ENCODE measurements around the gene EIF4G1. TPM values are rescaled to one million over a fixed set of nuclear protein-coding genes. Genes with fewer than 3 reads are reported as not detected.

EIF4G1 gene
- total and polyA plus RNA-seq, 2 experiments from 2014 or later = 227 to 552 TPM

DNA sequence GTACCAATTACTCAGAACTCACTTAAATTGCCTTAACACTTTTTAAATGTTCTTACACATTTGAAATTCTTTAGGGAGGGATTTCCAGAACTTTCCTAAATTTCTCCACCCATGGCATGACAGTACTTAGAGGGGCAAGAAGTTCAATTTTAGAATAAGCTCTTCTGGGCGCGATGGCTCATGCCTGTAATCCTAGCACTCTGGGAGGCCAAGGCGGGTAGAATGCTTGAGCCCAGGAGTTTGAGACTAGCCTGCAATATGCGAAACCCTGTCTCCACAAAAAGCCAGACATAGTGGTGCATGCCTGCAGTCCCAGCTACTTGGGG lies 33.6 kb downstream of the EIF4G1 start:
- Histone ChIP-seq H3K4me1 (ENCODE audit: insufficient read depth) (peaks cover 10% of the 10 kb centered on the region; the same call in 1 of the 2 replicates), H3K4me2 (no peak overlapping the region), H2AFZ (no peak overlapping the region), H3K36me3 (ENCODE audit: insufficient read depth) (no peaks in the 10 kb centered on the region), H3K27me3 (ENCODE audit: insufficient read depth) (no peaks in the 10 kb centered on the region), H3K4me3 (no peak overlapping the region), H3K27ac (ENCODE audit: low read depth) (peak overlapping the region; percentile 59; the same call in 1 of the 2 replicates), H3F3A (replicated peaks; ENCODE audit: low read depth) (no peaks in the 10 kb centered on the region), H3K79me2 (replicated peaks; ENCODE audit: insufficient read depth) (no peaks in the 10 kb centered on the region), H4K20me1 (replicated peaks; ENCODE audit: insufficient read depth) (peaks cover 7% of the 10 kb centered on the region; the same call in 1 of the 2 replicates), H3K9me2 (ENCODE audit: insufficient read depth) (no peaks in the 10 kb centered on the region)
- Mint-ChIP-seq H3K9me3 (no peaks in the 10 kb centered on the region), H3K4me3 (no peak overlapping the region), H3K27ac (no peak overlapping the region), H3K4me1 (peaks cover 22% of the 10 kb centered on the region), H3K27me3 (ENCODE audit: insufficient read depth, low read depth, poor library complexity) (peaks cover 8% of the 10 kb centered on the region), H3K36me3 (ENCODE audit: low read depth) (peaks cover 25% of the 10 kb centered on the region)
- ATAC-seq = no peak
- no peak for DNase-seq (ENCODE audit: low spot score)
- TF ChIP-seq ZNF331 (CRISPR knock-in tag; IDR thresholded peaks at IDR 0.05; ENCODE audit: low read depth) = no peak
- TF ChIP-seq CREB1 (CRISPR knock-in tag; IDR thresholded peaks at IDR 0.05; ENCODE audit: low read depth) = no peak
- TF ChIP-seq ZNF114 (CRISPR knock-in tag; IDR thresholded peaks at IDR 0.05) = no peak
- no peak for TF ChIP-seq STAT1 (IDR thresholded peaks at IDR 0.05; ENCODE audit: unreplicated experiment)
- no peak for TF ChIP-seq POLR2AphosphoS5 (IDR thresholded peaks at IDR 0.05; ENCODE audit: low read depth)
- TF ChIP-seq EZH2 (IDR thresholded peaks at IDR 0.05; ENCODE audit: low read depth, unreplicated experiment) = no peak
- TF ChIP-seq, protein P1, sequence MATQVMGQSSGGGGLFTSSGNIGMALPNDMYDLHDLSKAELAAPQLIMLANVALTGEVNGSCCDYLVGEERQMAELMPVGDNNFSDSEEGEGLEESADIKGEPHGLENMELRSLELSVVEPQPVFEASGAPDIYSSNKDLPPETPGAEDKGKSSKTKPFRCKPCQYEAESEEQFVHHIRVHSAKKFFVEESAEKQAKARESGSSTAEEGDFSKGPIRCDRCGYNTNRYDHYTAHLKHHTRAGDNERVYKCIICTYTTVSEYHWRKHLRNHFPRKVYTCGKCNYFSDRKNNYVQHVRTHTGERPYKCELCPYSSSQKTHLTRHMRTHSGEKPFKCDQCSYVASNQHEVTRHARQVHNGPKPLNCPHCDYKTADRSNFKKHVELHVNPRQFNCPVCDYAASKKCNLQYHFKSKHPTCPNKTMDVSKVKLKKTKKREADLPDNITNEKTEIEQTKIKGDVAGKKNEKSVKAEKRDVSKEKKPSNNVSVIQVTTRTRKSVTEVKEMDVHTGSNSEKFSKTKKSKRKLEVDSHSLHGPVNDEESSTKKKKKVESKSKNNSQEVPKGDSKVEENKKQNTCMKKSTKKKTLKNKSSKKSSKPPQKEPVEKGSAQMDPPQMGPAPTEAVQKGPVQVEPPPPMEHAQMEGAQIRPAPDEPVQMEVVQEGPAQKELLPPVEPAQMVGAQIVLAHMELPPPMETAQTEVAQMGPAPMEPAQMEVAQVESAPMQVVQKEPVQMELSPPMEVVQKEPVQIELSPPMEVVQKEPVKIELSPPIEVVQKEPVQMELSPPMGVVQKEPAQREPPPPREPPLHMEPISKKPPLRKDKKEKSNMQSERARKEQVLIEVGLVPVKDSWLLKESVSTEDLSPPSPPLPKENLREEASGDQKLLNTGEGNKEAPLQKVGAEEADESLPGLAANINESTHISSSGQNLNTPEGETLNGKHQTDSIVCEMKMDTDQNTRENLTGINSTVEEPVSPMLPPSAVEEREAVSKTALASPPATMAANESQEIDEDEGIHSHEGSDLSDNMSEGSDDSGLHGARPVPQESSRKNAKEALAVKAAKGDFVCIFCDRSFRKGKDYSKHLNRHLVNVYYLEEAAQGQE (IDR thresholded peaks at IDR 0.05; ENCODE audit: unreplicated experiment) = no peak
- TF ChIP-seq JUNB (IDR thresholded peaks at IDR 0.05; ENCODE audit: unreplicated experiment) = no peak
- TF ChIP-seq, protein P2, sequence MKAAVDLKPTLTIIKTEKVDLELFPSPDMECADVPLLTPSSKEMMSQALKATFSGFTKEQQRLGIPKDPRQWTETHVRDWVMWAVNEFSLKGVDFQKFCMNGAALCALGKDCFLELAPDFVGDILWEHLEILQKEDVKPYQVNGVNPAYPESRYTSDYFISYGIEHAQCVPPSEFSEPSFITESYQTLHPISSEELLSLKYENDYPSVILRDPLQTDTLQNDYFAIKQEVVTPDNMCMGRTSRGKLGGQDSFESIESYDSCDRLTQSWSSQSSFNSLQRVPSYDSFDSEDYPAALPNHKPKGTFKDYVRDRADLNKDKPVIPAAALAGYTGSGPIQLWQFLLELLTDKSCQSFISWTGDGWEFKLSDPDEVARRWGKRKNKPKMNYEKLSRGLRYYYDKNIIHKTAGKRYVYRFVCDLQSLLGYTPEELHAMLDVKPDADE (IDR thresholded peaks at IDR 0.05) = no peak
- no peak for TF ChIP-seq NANOG (IDR thresholded peaks at IDR 0.05; ENCODE audit: borderline replicate concordance)
- TF ChIP-seq, protein P3, sequence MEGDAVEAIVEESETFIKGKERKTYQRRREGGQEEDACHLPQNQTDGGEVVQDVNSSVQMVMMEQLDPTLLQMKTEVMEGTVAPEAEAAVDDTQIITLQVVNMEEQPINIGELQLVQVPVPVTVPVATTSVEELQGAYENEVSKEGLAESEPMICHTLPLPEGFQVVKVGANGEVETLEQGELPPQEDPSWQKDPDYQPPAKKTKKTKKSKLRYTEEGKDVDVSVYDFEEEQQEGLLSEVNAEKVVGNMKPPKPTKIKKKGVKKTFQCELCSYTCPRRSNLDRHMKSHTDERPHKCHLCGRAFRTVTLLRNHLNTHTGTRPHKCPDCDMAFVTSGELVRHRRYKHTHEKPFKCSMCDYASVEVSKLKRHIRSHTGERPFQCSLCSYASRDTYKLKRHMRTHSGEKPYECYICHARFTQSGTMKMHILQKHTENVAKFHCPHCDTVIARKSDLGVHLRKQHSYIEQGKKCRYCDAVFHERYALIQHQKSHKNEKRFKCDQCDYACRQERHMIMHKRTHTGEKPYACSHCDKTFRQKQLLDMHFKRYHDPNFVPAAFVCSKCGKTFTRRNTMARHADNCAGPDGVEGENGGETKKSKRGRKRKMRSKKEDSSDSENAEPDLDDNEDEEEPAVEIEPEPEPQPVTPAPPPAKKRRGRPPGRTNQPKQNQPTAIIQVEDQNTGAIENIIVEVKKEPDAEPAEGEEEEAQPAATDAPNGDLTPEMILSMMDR (conservative IDR thresholded peaks at IDR 0.05; ENCODE audit: low read depth in 2 of 2) = no peak
- TF ChIP-seq, protein P4, sequence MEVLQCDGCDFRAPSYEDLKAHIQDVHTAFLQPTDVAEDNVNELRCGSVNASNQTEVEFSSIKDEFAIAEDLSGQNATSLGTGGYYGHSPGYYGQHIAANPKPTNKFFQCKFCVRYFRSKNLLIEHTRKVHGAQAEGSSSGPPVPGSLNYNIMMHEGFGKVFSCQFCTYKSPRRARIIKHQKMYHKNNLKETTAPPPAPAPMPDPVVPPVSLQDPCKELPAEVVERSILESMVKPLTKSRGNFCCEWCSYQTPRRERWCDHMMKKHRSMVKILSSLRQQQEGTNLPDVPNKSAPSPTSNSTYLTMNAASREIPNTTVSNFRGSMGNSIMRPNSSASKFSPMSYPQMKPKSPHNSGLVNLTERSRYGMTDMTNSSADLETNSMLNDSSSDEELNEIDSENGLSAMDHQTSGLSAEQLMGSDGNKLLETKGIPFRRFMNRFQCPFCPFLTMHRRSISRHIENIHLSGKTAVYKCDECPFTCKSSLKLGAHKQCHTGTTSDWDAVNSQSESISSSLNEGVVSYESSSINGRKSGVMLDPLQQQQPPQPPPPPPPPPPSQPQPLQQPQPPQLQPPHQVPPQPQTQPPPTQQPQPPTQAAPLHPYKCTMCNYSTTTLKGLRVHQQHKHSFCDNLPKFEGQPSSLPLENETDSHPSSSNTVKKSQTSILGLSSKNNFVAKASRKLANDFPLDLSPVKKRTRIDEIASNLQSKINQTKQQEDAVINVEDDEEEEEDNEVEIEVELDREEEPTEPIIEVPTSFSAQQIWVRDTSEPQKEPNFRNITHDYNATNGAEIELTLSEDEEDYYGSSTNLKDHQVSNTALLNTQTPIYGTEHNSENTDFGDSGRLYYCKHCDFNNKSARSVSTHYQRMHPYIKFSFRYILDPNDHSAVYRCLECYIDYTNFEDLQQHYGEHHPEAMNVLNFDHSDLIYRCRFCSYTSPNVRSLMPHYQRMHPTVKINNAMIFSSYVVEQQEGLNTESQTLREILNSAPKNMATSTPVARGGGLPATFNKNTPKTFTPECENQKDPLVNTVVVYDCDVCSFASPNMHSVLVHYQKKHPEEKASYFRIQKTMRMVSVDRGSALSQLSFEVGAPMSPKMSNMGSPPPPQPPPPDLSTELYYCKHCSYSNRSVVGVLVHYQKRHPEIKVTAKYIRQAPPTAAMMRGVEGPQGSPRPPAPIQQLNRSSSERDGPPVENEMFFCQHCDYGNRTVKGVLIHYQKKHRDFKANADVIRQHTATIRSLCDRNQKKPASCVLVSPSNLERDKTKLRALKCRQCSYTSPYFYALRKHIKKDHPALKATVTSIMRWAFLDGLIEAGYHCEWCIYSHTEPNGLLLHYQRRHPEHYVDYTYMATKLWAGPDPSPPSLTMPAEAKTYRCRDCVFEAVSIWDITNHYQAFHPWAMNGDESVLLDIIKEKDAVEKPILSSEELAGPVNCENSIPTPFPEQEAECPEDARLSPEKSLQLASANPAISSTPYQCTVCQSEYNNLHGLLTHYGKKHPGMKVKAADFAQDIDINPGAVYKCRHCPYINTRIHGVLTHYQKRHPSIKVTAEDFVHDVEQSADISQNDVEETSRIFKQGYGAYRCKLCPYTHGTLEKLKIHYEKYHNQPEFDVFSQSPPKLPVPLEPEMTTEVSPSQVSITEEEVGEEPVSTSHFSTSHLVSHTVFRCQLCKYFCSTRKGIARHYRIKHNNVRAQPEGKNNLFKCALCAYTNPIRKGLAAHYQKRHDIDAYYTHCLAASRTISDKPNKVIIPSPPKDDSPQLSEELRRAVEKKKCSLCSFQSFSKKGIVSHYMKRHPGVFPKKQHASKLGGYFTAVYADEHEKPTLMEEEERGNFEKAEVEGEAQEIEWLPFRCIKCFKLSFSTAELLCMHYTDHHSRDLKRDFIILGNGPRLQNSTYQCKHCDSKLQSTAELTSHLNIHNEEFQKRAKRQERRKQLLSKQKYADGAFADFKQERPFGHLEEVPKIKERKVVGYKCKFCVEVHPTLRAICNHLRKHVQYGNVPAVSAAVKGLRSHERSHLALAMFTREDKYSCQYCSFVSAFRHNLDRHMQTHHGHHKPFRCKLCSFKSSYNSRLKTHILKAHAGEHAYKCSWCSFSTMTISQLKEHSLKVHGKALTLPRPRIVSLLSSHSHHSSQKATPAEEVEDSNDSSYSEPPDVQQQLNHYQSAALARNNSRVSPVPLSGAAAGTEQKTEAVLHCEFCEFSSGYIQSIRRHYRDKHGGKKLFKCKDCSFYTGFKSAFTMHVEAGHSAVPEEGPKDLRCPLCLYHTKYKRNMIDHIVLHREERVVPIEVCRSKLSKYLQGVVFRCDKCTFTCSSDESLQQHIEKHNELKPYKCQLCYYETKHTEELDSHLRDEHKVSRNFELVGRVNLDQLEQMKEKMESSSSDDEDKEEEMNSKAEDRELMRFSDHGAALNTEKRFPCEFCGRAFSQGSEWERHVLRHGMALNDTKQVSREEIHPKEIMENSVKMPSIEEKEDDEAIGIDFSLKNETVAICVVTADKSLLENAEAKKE (CRISPR knock-in tag; IDR thresholded peaks at IDR 0.05) = no peak
- TF ChIP-seq EZH2phosphoT487 (IDR thresholded peaks at IDR 0.05; ENCODE audit: unreplicated experiment) = no peak
